GM18861 (cell line): Measurements from ENCODE around the gene PRADC1.
"Not testable (repeated sequence)": the region's sequence is repeated elsewhere in the genome, so short reads cannot be mapped to it uniquely, and the experiment has no call there.

Experiments used
- ATAC-seq: cut with Tn5 transposase; IDR thresholded peaks from one replicate; pipeline ENCODE4 v1.9.1; 2021; ENCODE audit not compliant: unreplicated experiment

The PRADC1 gene

GRCh38 chr2:73233154-73233931 lies at the start of gene PRADC1:
Gene PRADC1 (minus strand): TSS chr2:73233239. CDS start chr2:73233160, 79 bp downstream.
- ATAC-seq: peak; percentile 86

GRCh38 chr2:73281244-73281643 lies 48.2 kb upstream of the PRADC1 start:
- no peak for ATAC-seq

- ATAC-seq: no peak
Observed at GRCh38 chr2:73279852-73280251, 46.8 kb upstream of the PRADC1 start.

GRCh38 chr2:73272270-73272669 lies 39.2 kb upstream of the PRADC1 start:
- ATAC-seq: no peak

GRCh38 chr2:73269686-73270465 lies 36.8 kb upstream of the PRADC1 start:
- ATAC-seq: no peak

GRCh38 chr2:73268830-73269685 lies 36.0 kb upstream of the PRADC1 start:
- no peak for ATAC-seq

- no peak for ATAC-seq
Observed at GRCh38 chr2:73268366-73268829, 35.4 kb upstream of the PRADC1 start.

GRCh38 chr2:73267008-73267407 lies 34.0 kb upstream of the PRADC1 start:
- no peak for ATAC-seq

GRCh38 chr2:73266061-73266901 lies 33.2 kb upstream of the PRADC1 start:
- no peak for ATAC-seq

GRCh38 chr2:73265298-73266060 lies 32.4 kb upstream of the PRADC1 start:
- ATAC-seq: no peak

- ATAC-seq: no peak
Observed at GRCh38 chr2:73264783-73265182, 31.7 kb upstream of the PRADC1 start.

- ATAC-seq: no peak
Observed at GRCh38 chr2:73264332-73264606, 31.2 kb upstream of the PRADC1 start.

GRCh38 chr2:73263540-73264331 lies 30.7 kb upstream of the PRADC1 start:
- ATAC-seq: no peak

GRCh38 chr2:73262691-73263429 lies 29.8 kb upstream of the PRADC1 start:
- ATAC-seq: not testable (repeated sequence)

- ATAC-seq: no peak
Observed at GRCh38 chr2:73262108-73262651, 29.1 kb upstream of the PRADC1 start.

GRCh38 chr2:73260338-73260984 lies 27.4 kb upstream of the PRADC1 start:
- no peak for ATAC-seq

- ATAC-seq: no peak
Observed at GRCh38 chr2:73259704-73260337, 26.8 kb upstream of the PRADC1 start.
